Measurements from ENCODE around the gene ELMO1.
"Not testable (repeated sequence)": the region's sequence is repeated elsewhere in the genome, so short reads cannot be mapped to it uniquely, and the experiment has no call there.

ELMO1 gene

GRCh38 chr7:36978461-36978860, 470.2 kb downstream of the ELMO1 start:
- POLR2A ChIA-PET (ENCODE audit: low non-redundant PET) = no interaction called here

DNA sequence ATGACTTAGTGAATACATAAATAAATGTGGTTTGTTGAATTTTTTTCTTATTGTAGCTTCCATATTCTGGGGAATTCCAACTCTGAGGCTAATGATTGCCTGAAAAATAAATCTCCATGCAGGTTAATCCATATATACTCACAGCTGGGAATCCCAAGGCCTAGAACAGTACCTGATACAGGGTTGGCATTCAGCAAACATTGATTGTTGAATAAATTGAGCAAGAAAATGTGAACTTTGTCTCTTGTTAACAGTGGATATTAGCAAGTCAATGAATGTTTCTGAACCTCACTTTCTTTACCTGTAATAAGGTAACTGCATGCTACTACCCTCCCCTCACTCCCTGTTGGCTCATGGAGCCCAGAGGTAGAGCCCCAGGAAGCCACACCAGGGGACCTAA, 470.8 kb downstream of the ELMO1 start:
- ChIA-PET POLR2A (ENCODE audit: low non-redundant PET) (no interaction called here), CTCF (interaction anchor here (1.6 to 5.0 kb wide), 2 partner anchors 11 to 204 kb away, joined by 8 to 17 read pairs; no protein-coding TSS in a partner anchor)
- no peak overlapping the region for H3K27ac ChIP-seq
- TF ChIP-seq CTCF (conservative IDR thresholded peaks at IDR 0.05; ENCODE audit: low read depth) = no peak
- DNase-seq (ENCODE audit: low spot score) = no peak

More at GRCh38 chr7:36978461-36978860, 470.2 kb downstream of the ELMO1 start:
- no peak overlapping the region for H3K27ac ChIP-seq
- no peak for TF ChIP-seq CTCF (conservative IDR thresholded peaks at IDR 0.05; ENCODE audit: low read depth)
- no peak for DNase-seq (ENCODE audit: low spot score)
- CTCF ChIA-PET = interaction anchor here (5.0 kb wide), 1 partner anchor 11 kb away, joined by 17 read pairs; no protein-coding TSS in a partner anchor

- POLR2A ChIA-PET (ENCODE audit: low non-redundant PET); H3K27ac ChIP-seq; DNase-seq (ENCODE audit: low spot score); CTCF ChIA-PET: not testable (repeated sequence)
Observed at GRCh38 chr7:36973534-36973933, 475.1 kb downstream of the ELMO1 start.

DNA sequence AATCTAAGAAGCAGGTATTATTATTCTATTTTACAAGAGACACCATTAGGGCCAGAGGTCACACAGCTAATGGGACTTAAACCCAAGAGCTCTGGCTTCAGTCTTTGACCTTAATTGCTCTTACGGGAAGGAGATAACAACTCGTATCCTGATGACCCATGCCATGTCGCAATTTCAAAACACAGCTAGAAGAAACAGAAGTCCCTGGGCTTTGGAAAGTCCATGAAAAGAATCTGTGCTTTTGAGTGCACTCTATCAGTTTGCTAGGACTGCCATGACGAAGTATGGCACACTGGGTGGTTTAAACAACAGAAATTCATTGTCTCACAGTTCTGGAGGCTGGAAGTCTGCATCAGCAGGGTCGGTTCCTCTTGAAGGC, 476.5 kb downstream of the ELMO1 start:
- TF ChIP-seq CTCF (conservative IDR thresholded peaks at IDR 0.05; ENCODE audit: low read depth) = no peak
- DNase-seq (ENCODE audit: low spot score) = no peak
- ChIA-PET POLR2A (ENCODE audit: low non-redundant PET) (no interaction called here), CTCF (no interaction called here)
- no peak overlapping the region for H3K27ac ChIP-seq

DNA sequence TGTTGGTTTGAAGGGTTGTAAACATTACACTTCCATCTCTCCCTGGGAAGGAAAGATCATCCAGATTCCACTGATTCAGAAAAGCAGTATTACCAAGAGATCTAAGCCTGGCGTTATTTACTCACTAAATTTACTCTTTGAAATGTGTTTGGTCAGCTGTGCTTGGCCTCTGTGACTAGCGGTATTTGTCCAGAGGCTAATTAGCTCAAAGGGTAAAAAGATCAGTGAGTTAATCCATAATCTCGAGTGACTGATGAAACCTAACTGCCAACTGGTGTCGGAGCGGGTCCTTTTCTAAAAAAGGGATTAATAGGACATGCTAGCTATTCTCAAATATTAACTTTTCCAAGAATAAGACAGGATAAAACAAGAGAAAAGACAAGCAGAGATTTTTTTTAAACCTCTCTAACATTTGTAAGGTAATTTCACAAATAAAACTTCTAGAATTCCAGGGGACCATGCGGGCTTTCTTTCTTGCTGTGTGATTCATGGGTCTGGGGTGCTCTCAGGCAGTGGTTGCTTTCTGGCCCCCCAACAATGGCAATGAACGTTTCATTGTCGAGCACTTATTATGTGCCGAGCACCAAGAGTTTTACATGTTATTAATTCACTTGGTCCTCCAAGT, 477.0 kb downstream of the ELMO1 start:
- no peak overlapping the region for H3K27ac ChIP-seq
- no peak for DNase-seq (ENCODE audit: low spot score)
- TF ChIP-seq CTCF (conservative IDR thresholded peaks at IDR 0.05; ENCODE audit: low read depth) = no peak
- ChIA-PET POLR2A (ENCODE audit: low non-redundant PET) (no interaction called here), CTCF (interaction anchor here (1.5 to 5.4 kb wide), 2 partner anchors 211 to 227 kb away, joined by 4 to 67 read pairs; no protein-coding TSS in a partner anchor)

DNA sequence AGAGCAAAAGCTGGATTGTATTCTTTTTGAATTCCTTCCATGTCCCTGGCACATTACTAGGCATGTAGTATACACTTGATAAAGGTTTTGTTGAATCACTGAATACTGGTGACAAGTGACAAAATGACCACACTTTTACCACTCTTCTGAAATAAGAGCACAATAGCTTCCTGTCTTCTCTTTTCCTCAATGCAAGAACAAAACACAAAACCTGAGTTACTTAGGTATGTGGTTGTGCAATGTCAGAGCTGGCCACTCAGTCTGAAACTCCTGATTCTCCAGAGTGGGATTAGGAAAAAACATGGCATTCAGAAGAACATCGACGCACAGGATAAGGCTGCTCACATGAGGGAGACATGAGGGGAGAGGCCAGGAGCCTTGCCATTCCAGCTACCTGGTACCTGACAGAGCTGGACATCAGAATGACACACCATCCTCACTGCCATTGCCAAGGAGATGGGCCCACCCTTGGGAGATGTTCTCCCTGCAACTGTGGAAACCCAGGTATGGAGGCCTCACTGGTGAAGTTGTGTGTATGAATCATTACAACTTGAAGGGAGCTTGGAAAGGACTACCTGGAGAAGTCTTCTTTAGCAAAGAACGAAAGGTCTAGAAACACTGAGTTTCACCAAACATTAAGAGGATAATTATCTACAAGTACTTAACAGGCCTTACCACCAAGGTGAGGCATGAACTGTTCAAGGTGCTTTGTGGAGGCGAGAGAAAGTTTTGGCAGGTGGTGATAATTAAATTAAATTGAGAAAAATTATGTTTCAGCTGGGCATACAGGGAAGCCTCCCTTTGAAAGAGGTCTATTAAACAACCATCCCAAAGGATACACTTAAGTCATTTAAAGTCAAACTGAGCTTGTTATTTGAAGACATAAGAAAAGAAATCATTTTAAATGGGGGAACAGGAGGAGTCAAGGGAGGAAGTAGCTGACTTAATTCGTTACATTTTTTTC, 477.8 kb downstream of the ELMO1 start:
- no peak for TF ChIP-seq CTCF (conservative IDR thresholded peaks at IDR 0.05; ENCODE audit: low read depth)
- CTCF ChIA-PET = interaction anchor here (1.5 to 5.4 kb wide), 2 partner anchors 212 to 228 kb away, joined by 4 to 67 read pairs; no protein-coding TSS in a partner anchor
- DNase-seq (ENCODE audit: low spot score) = no peak
- POLR2A ChIA-PET (ENCODE audit: low non-redundant PET) = no interaction called here
- no peak overlapping the region for H3K27ac ChIP-seq
